GM12878 (cell line): ENCODE data around the gene NR3C1. TPM values are rescaled to one million over a fixed set of nuclear protein-coding genes. Genes with fewer than 3 reads are reported as not detected.

Source experiments
- ATAC-seq: fragments of 200-7000 bp; cut with Tn5 transposase; 3 replicates; pipeline ENCODE4 v1.9.1; 2020; ENCODE audit warnings: mild to moderate bottlenecking, moderate library complexity
- BruUV-seq: library from RNA; stranded (reverse); fragments of 400-500 nt; replicated peaks from 2 replicates; lab custom pipeline; 2021; lab: Mats Ljungman, UMichigan
- CTCF ChIA-PET: fragments of 300-600 bp; sonication (Branson Sonifier 250); formaldehyde crosslinking; extraction: SDS; loops from one replicate; lab custom pipeline; 2021; ENCODE audit warnings: inconsistent platforms; lab: Yijun Ruan, JAX
- POLR2A ChIA-PET: fragments of 350-600 bp; formaldehyde crosslinking; extraction: SDS; loops from one replicate; lab custom pipeline; 2021; ENCODE audit warnings: inconsistent platforms; lab: Charles Lee
- RAD21 ChIA-PET: fragments of 300-600 bp; sonication (Branson Sonifier 250); formaldehyde crosslinking; loops from one replicate; lab custom pipeline; 2023; ENCODE audit warnings: antibody characterized with exemption; ENCODE audit not compliant: unreplicated experiment; lab: Charles Lee
- SMC1A ChIA-PET: fragments of 300-600 bp; sonication (Branson Sonifier 250); formaldehyde crosslinking; loops from one replicate; lab custom pipeline; 2023; ENCODE audit not compliant: unreplicated experiment, uncharacterized antibody; lab: Charles Lee
- DNase-seq: peaks from one replicate; pipeline ENCODE4 v3.0.0-alpha.2; 2011; ENCODE audit warnings: low read depth, low spot score
- FAIRE-seq: peaks from 3 replicates; lab custom pipeline; 2011; peaks lifted over from hg19 to GRCh38; lab: Jason Lieb, UNC
- H2AFZ ChIP-seq: 2 replicates; pipeline ENCODE4 v1.6.0; 2011; ENCODE audit warnings: low read depth, low read length, control low read depth; ENCODE audit not compliant: control insufficient read depth
- H3K27ac ChIP-seq: 2 replicates; pipeline ENCODE4 v1.5.1; 2011; ENCODE audit warnings: control low read depth; ENCODE audit not compliant: control insufficient read depth, insufficient read depth
- H3K27me3 ChIP-seq, 2 experiments: replicated peaks in 1 of 2; 2 replicates each; pipeline versions ENCODE4 v1.6.0 to v1.6.1; 2011; ENCODE audit warnings: low read length in 1 of 2; ENCODE audit not compliant: control insufficient read depth in 2 of 2, insufficient read depth in 2 of 2
- H3K36me3 ChIP-seq, 2 experiments: 2 replicates each; pipeline ENCODE4 v1.5.1; 2011; ENCODE audit warnings: low read length in 1 of 2; ENCODE audit not compliant: control insufficient read depth in 2 of 2, insufficient read depth in 2 of 2
- H3K4me1 ChIP-seq: 2 replicates; pipeline ENCODE4 v1.6.1; 2011; ENCODE audit warnings: mild to moderate bottlenecking, low read length, moderate library complexity, mixed read lengths; ENCODE audit not compliant: control insufficient read depth, insufficient read depth
- H3K4me2 ChIP-seq: 2 replicates; pipeline ENCODE4 v1.6.0; 2011; ENCODE audit warnings: control low read depth; ENCODE audit not compliant: control insufficient read depth, insufficient read depth
- H3K4me3 ChIP-seq: fragments of 200-600 bp; sonication (generic); 2 replicates; pipeline ENCODE4 v1.5.1; 2016
- H3K79me2 ChIP-seq: 2 replicates; pipeline ENCODE4 v1.6.0; 2011; ENCODE audit warnings: low read length; ENCODE audit not compliant: control insufficient read depth, insufficient read depth
- H3K9ac ChIP-seq: 2 replicates; pipeline ENCODE4 v1.8.0; 2011; ENCODE audit warnings: low read length, control low read depth, mixed read lengths; ENCODE audit not compliant: control insufficient read depth, insufficient read depth
- H3K9me3 ChIP-seq: replicated peaks from 3 replicates; pipeline ENCODE4 v1.5.1; 2011; ENCODE audit warnings: mild to moderate bottlenecking, low read length; ENCODE audit not compliant: control insufficient read depth, insufficient read depth
- H4K20me1 ChIP-seq: 2 replicates; pipeline ENCODE4 v1.6.0; 2011; ENCODE audit not compliant: control insufficient read depth, insufficient read depth
- BACH1 ChIP-seq: fragments of 450-650 bp; IDR thresholded peaks from 2 replicates; pipeline ENCODE4 v1.6.1; 2017; ENCODE audit warnings: mild to moderate bottlenecking, borderline replicate concordance
- BCL3 ChIP-seq: IDR thresholded peaks from 2 replicates; pipeline ENCODE4 v1.6.1; 2011; ENCODE audit warnings: borderline replicate concordance, low read depth, mild to moderate bottlenecking, moderate library complexity, low read length; ENCODE audit not compliant: insufficient read depth, poor library complexity, severe bottlenecking
- BCLAF1 ChIP-seq: fragments of 450-650 bp; IDR thresholded peaks from 2 replicates; pipeline ENCODE4 v1.6.1; 2017; ENCODE audit warnings: antibody characterized with exemption, mild to moderate bottlenecking, moderate library complexity
- CBFB ChIP-seq: IDR thresholded peaks from 2 replicates; pipeline ENCODE4 v1.6.1; 2016; ENCODE audit warnings: antibody characterized with exemption, low read depth
- CHD4 ChIP-seq: fragments of 200-600 bp; sonication (generic); IDR thresholded peaks from 2 replicates; pipeline ENCODE4 v1.6.1; 2016; ENCODE audit warnings: mild to moderate bottlenecking
- CTCF ChIP-seq, 3 experiments: IDR thresholded peaks in 2 of 3; conservative IDR thresholded peaks in 1 of 3; 2 replicates each; pipeline ENCODE4 v1.5.1; 2011; ENCODE audit warnings: low read depth in 3 of 3, low read length in 3 of 3, mild to moderate bottlenecking in 3 of 3, control low read depth in 2 of 3, moderate library complexity in 2 of 3, inconsistent platforms in 1 of 3, mixed read lengths in 1 of 3; ENCODE audit not compliant: control insufficient read depth in 2 of 3, insufficient read depth in 1 of 3; ENCODE audit errors: extremely low read depth in 1 of 3
- IRF3 ChIP-seq: fragments of 450-650 bp; IDR thresholded peaks from 2 replicates; pipeline ENCODE4 v1.6.1; 2014; ENCODE audit warnings: mild to moderate bottlenecking
- PML ChIP-seq: IDR thresholded peaks from 2 replicates; pipeline ENCODE4 v1.6.1; 2012; ENCODE audit warnings: low read length, inconsistent platforms
- SPI1 ChIP-seq: IDR thresholded peaks from 2 replicates; pipeline ENCODE4 v1.6.1; 2011; ENCODE audit warnings: low read depth, mild to moderate bottlenecking, low read length, moderate library complexity, borderline replicate concordance; ENCODE audit not compliant: insufficient read depth
- WGBS: methylation state at CpG from one replicate; pipeline ENCODE4 v1.1.6; 2016; ENCODE audit warnings: low lambda C conversion rate; ENCODE audit not compliant: insufficient replicate concordance, insufficient coverage; ENCODE audit errors: missing lambda C conversion rate; 5-methylcytosine and 5-hydroxymethylcytosine counted together
- in situ Hi-C: fragments of 300-500 bp; cut with MboI; formaldehyde crosslinking; loops from 9 replicates; pipeline ENCODE4 v1.14.3; 2018; ENCODE audit warnings: mixed read lengths
- intact Hi-C: fragments of 100-400 bp; cut with micrococcal nuclease; formaldehyde crosslinking; loops from one replicate; pipeline ENCODE4 v1.14.2; 2022; ENCODE audit not compliant: unreplicated experiment
- polyA plus RNA-seq, 11 experiments: library from polyadenylated mRNA; depleted of rRNA in 4 of 11; unstranded in 6 of 11; stranded (reverse) in 5 of 11; fragments of >200 nt; fragmentation: Nextera tagmentation in 4 of 11; fragmentation: Illumina TruSeq in 1 of 11; extraction: Ambion mirVana in 4 of 11; extraction: Trizol in 1 of 11; gene quantifications; 1 replicate in 1 of 11; 2 replicates in 10 of 11; pipeline versions ENCODE4 v1.2.1 to v1.2.3, GENCODE V29; 2011 to 2016; ENCODE audit warnings: inconsistent platforms in 2 of 11, missing spikeins in 2 of 11, low read depth in 1 of 11
- total RNA-seq, 4 experiments: library from RNA; depleted of rRNA in 3 of 4; stranded (reverse); fragments of >200 nt in 3 of 4; fragmentation: Illumina TruSeq in 1 of 4; extraction: Trizol in 1 of 4; gene quantifications; 2 replicates each; pipeline versions ENCODE4 v1.2.1 to v1.2.3, GENCODE V29; 2013 to 2021

NR3C1 gene
- total and polyA plus RNA-seq, 10 of the 15 experiments (the other 5 are each of a cell fraction or from before 2014, with no cell fraction given), result 49.7 to 141 (median 109) TPM

- Histone ChIP-seq H3K4me1 (no peaks in the 10 kb centered on the region), H3K27me3 (no peaks in the 10 kb centered on the region), H3K9me3 (peaks cover 1% of the 10 kb centered on the region; the same call in 2 of the 3 replicates), H3K4me2 (no peak overlapping the region), H4K20me1 (no peaks in the 10 kb centered on the region), H3K79me2 (no peaks in the 10 kb centered on the region), H3K9ac (no peak overlapping the region), H3K4me3 (no peak overlapping the region), H3K27ac (no peak overlapping the region), H3K36me3 (no peaks in the 10 kb centered on the region), H2AFZ (no peak overlapping the region)
- ChIA-PET RAD21 (no interaction called here), CTCF (interaction anchor here (1.7 kb wide), 1 partner anchor 13 kb away, joined by 4 read pairs; no protein-coding TSS in a partner anchor), SMC1A (interaction anchor here (1.2 to 2.0 kb wide), 2 partner anchors 14 to 30 kb away, joined by 3 to 5 read pairs; no protein-coding TSS in a partner anchor), POLR2A (interaction anchor here (0.8 kb wide), 1 partner anchor 220 kb away, joined by 3 read pairs; no protein-coding TSS in a partner anchor)
- intact Hi-C loops, result no loop called here
- WGBS, result 82% methylated on average over 16 of the region's 16 CpGs
- BruUV-seq, result no TSS peak
- no peak for FAIRE-seq
- TF ChIP-seq CTCF (IDR thresholded peaks at IDR 0.05 in 2 of 3, conservative IDR thresholded peaks at IDR 0.05 in 1 of 3; ENCODE audit: control insufficient read depth in 2 of 3, extremely low read depth in 1 of 3, insufficient read depth in 1 of 3, low read depth in 3 of 3, low read length in 3 of 3), result no peak
- TF ChIP-seq BACH1, result no peak
- no peak for TF ChIP-seq CBFB
- no peak for TF ChIP-seq BCLAF1
- TF ChIP-seq IRF3, result no peak
- no peak for TF ChIP-seq CHD4
- no peak for TF ChIP-seq PML
- no peak for TF ChIP-seq BCL3
- TF ChIP-seq SPI1, result no peak
- no peak for ATAC-seq
- in situ Hi-C loops, result no loop called here
- no peak for DNase-seq
Measured at GRCh38 chr5:143244000-143244736, 159.3 kb downstream of the NR3C1 start.
